ENCODE data around the gene FA2H.

The FA2H gene

GRCh38 chr16:74713876-74714275, 60.7 kb downstream of the FA2H start:
- DNase-seq (ENCODE audit: low read depth), result no peak
- no peak for TF ChIP-seq CTCF (IDR thresholded peaks at IDR 0.05; ENCODE audit: low read depth, low read length, missing control alignments)
- no peak overlapping the region for H3K4me3 ChIP-seq (ENCODE audit: low read depth, low read length)
- in situ Hi-C loops (cut with HindIII; ENCODE audit: low sequenced_read_pairs), result no loop called here

- no peak for TF ChIP-seq CTCF (IDR thresholded peaks at IDR 0.05; ENCODE audit: low read depth, low read length, missing control alignments)
- no peak overlapping the region for H3K4me3 ChIP-seq (ENCODE audit: low read depth, low read length)
- in situ Hi-C loops (cut with HindIII; ENCODE audit: low sequenced_read_pairs), result no loop called here
- DNase-seq (ENCODE audit: low read depth), result no peak
These were observed 61.3 kb downstream of the FA2H start for GRCh38 chr16:74713325-74713724.

GRCh38 chr16:74711938-74712337, 62.7 kb downstream of the FA2H start:
- in situ Hi-C loops (cut with HindIII; ENCODE audit: low sequenced_read_pairs), result no loop called here
- no peak for DNase-seq (ENCODE audit: low read depth)

GRCh38 chr16:74710401-74710800, 64.2 kb downstream of the FA2H start:
- TF ChIP-seq CTCF (IDR thresholded peaks at IDR 0.05; ENCODE audit: low read depth, low read length, missing control alignments), result no peak
- no peak for DNase-seq (ENCODE audit: low read depth)
- in situ Hi-C loops (cut with HindIII; ENCODE audit: low sequenced_read_pairs), result no loop called here
- no peak overlapping the region for H3K4me3 ChIP-seq (ENCODE audit: low read depth, low read length)

More at GRCh38 chr16:74711938-74712337, 62.7 kb downstream of the FA2H start:
- H3K4me3 ChIP-seq (ENCODE audit: low read depth, low read length), result no peak overlapping the region
- TF ChIP-seq CTCF (IDR thresholded peaks at IDR 0.05; ENCODE audit: low read depth, low read length, missing control alignments), result no peak

- peak; percentile 97 for TF ChIP-seq CTCF (IDR thresholded peaks at IDR 0.05; ENCODE audit: low read depth, low read length, missing control alignments)
- in situ Hi-C loops (cut with HindIII; ENCODE audit: low sequenced_read_pairs), result no loop called here
- H3K4me3 ChIP-seq (ENCODE audit: low read depth, low read length), result no peak overlapping the region
- peak; percentile 46 for DNase-seq (ENCODE audit: low read depth)
These were observed 65.2 kb downstream of the FA2H start for GRCh38 chr16:74709441-74709877.

- H3K4me3 ChIP-seq (ENCODE audit: low read depth, low read length), result peak within 1 kb of the TSS; percentile 69
- no peak for TF ChIP-seq CTCF (IDR thresholded peaks at IDR 0.05; ENCODE audit: low read depth, low read length, missing control alignments)
- no peak for DNase-seq (ENCODE audit: low read depth)
- in situ Hi-C loops (cut with HindIII; ENCODE audit: low sequenced_read_pairs), result no loop called here
These were observed 74.0 kb downstream of the FA2H start, which contains the start of gene MLKL for GRCh38 chr16:74700438-74701225. Gene MLKL, minus strand, starts transcription at chr16:74700862. Its CDS starts 5,105 bp downstream, at chr16:74695757.
